HEK293 (cell line): ENCODE results near the gene SERHL2.
A peak's percentile ranks its signal among the peaks of the same experiment; 100 is the strongest.
"Not testable (repeated sequence)": the region's sequence is repeated elsewhere in the genome, so short reads cannot be mapped to it uniquely, and the experiment has no call there.

ENCODE experiments used
- CTCF ChIA-PET: fragments of 350-600 bp; formaldehyde crosslinking; extraction: SDS; loops from one replicate; lab custom pipeline; 2021; ENCODE audit warnings: antibody characterized with exemption; lab: Yijun Ruan, JAX
- POLR2A ChIA-PET: fragments of 300-600 bp; formaldehyde crosslinking; extraction: SDS; loops from one replicate; lab custom pipeline; 2020; ENCODE audit warnings: antibody characterized with exemption, inconsistent platforms; lab: Yijun Ruan, JAX
- H3K27ac ChIP-seq: fragments of 200-500 bp; sonication (Bioruptor generic); 2 replicates; pipeline ENCODE4 v1.5.1; 2014; ENCODE audit warnings: low read depth, low read length, control low read depth, inconsistent platforms; ENCODE audit errors: extremely low read depth
- H3K36me3 ChIP-seq, 2 experiments: fragments of 200-500 bp in 1 of 2; sonication (Bioruptor generic) in 1 of 2; 1 replicate in 1 of 2; 2 replicates in 1 of 2; pipeline ENCODE4 v1.5.1; 2014 to 2017; ENCODE audit warnings: inconsistent platforms in 2 of 2, low read length in 2 of 2; ENCODE audit not compliant: control insufficient read depth in 2 of 2, insufficient read depth in 1 of 2
- H3K4me1 ChIP-seq: fragments of 200-500 bp; sonication (Bioruptor generic); 2 replicates; pipeline ENCODE4 v1.5.1; 2014; ENCODE audit warnings: mild to moderate bottlenecking, low read length, inconsistent platforms; ENCODE audit not compliant: control insufficient read depth, insufficient read depth
- H3K4me3 ChIP-seq: 2 replicates; pipeline ENCODE4 v1.5.1; 2011; ENCODE audit warnings: low read depth, mild to moderate bottlenecking, control low read depth, low read length, moderate library complexity
- H3K9me3 ChIP-seq: fragments of 200-500 bp; sonication (Bioruptor generic); 2 replicates; pipeline ENCODE4 v1.5.1; 2014; ENCODE audit warnings: low read depth, low read length, inconsistent platforms; ENCODE audit not compliant: control insufficient read depth, insufficient read depth
- GLI4 ChIP-seq: fragments of 450-650 bp; formaldehyde crosslinking; IDR thresholded peaks from 2 replicates; pipeline ENCODE4 v1.5.1; 2016; ENCODE audit warnings: missing biosample characterization, missing genetic modification characterization
- HOXC10 ChIP-seq: sonication (generic); formaldehyde crosslinking; IDR thresholded peaks from 2 replicates; pipeline ENCODE4 v1.8.1; 2023; ENCODE audit warnings: mild to moderate bottlenecking, missing genetic modification reagents
- ZBTB1 ChIP-seq: fragments of 450-650 bp; formaldehyde crosslinking; IDR thresholded peaks from 2 replicates; pipeline ENCODE4 v1.5.1; 2016; ENCODE audit warnings: missing biosample characterization, missing genetic modification characterization
- ZBTB8A ChIP-seq: fragments of 450-650 bp; formaldehyde crosslinking; IDR thresholded peaks from 2 replicates; pipeline ENCODE4 v1.5.1; 2016; ENCODE audit warnings: missing biosample characterization, missing genetic modification characterization
- ZNF140 ChIP-seq: fragments of 450-650 bp; formaldehyde crosslinking; IDR thresholded peaks from 2 replicates; pipeline ENCODE4 v1.5.1; 2016; ENCODE audit warnings: missing biosample characterization, missing genetic modification characterization
- ZNF266 ChIP-seq: fragments of 450-650 bp; formaldehyde crosslinking; IDR thresholded peaks from 2 replicates; pipeline ENCODE4 v1.5.1; 2016; ENCODE audit warnings: missing biosample characterization, missing genetic modification characterization, low read depth
- ZNF292 ChIP-seq: fragments of 450-650 bp; formaldehyde crosslinking; IDR thresholded peaks from 2 replicates; pipeline ENCODE4 v1.5.1; 2016; ENCODE audit warnings: low read depth, missing biosample characterization, missing genetic modification characterization, borderline replicate concordance
- ZNF341 ChIP-seq: fragments of 450-650 bp; formaldehyde crosslinking; IDR thresholded peaks from 2 replicates; pipeline ENCODE4; 2016; ENCODE audit warnings: low read depth, missing biosample characterization, missing genetic modification characterization
- ZNF394 ChIP-seq: fragments of 450-650 bp; formaldehyde crosslinking; IDR thresholded peaks from 2 replicates; pipeline ENCODE4 v1.5.1; 2016; ENCODE audit warnings: missing biosample characterization, missing genetic modification characterization, mild to moderate bottlenecking, moderate library complexity, borderline replicate concordance
- ZNF404 ChIP-seq: fragments of 450-650 bp; formaldehyde crosslinking; IDR thresholded peaks from 2 replicates; pipeline ENCODE4 v1.5.1; 2017; ENCODE audit warnings: missing biosample characterization, missing genetic modification characterization
- ZNF426 ChIP-seq: fragments of 450-650 bp; formaldehyde crosslinking; IDR thresholded peaks from 2 replicates; pipeline ENCODE4 v1.5.1; 2017; ENCODE audit warnings: missing biosample characterization, missing genetic modification characterization, mild to moderate bottlenecking, inconsistent platforms, moderate library complexity
- ZNF433 ChIP-seq: fragments of 450-650 bp; formaldehyde crosslinking; IDR thresholded peaks from 2 replicates; pipeline ENCODE4 v1.5.1; 2016; ENCODE audit warnings: missing biosample characterization, missing genetic modification characterization, low read depth
- ZNF529 ChIP-seq: fragments of 450-650 bp; formaldehyde crosslinking; IDR thresholded peaks from 2 replicates; pipeline ENCODE4 v1.5.1; 2017; ENCODE audit warnings: missing genetic modification characterization, missing biosample characterization; ENCODE audit not compliant: insufficient replicate concordance
- ZNF555 ChIP-seq: fragments of 450-650 bp; formaldehyde crosslinking; conservative IDR thresholded peaks from 2 replicates; pipeline ENCODE4 v1.5.1; 2017; ENCODE audit warnings: missing biosample characterization, mild to moderate bottlenecking, missing genetic modification characterization, inconsistent platforms
- ZNF558 ChIP-seq: fragments of 450-650 bp; formaldehyde crosslinking; IDR thresholded peaks from 2 replicates; pipeline ENCODE4 v1.5.1; 2016; ENCODE audit warnings: missing biosample characterization, missing genetic modification characterization
- ZNF560 ChIP-seq: fragments of 450-650 bp; formaldehyde crosslinking; IDR thresholded peaks from 2 replicates; pipeline ENCODE4 v1.5.1; 2017; ENCODE audit warnings: missing biosample characterization, missing genetic modification characterization, borderline replicate concordance
- ZNF623 ChIP-seq: fragments of 450-650 bp; formaldehyde crosslinking; IDR thresholded peaks from 2 replicates; pipeline ENCODE4 v1.5.1; 2016; ENCODE audit warnings: missing biosample characterization, missing genetic modification characterization
- ZNF629 ChIP-seq: fragments of 450-650 bp; formaldehyde crosslinking; IDR thresholded peaks from 2 replicates; pipeline ENCODE4 v1.5.1; 2017; ENCODE audit warnings: missing biosample characterization, missing genetic modification characterization
- ZNF654 ChIP-seq: fragments of 450-650 bp; formaldehyde crosslinking; IDR thresholded peaks from 2 replicates; pipeline ENCODE4 v1.5.1; 2016; ENCODE audit warnings: low read depth, missing biosample characterization, missing genetic modification characterization
- ZNF664 ChIP-seq: fragments of 450-650 bp; formaldehyde crosslinking; IDR thresholded peaks from 2 replicates; pipeline ENCODE4 v1.5.1; 2016; ENCODE audit warnings: missing biosample characterization, missing genetic modification characterization
- ZNF791 ChIP-seq: fragments of 450-650 bp; formaldehyde crosslinking; IDR thresholded peaks from 2 replicates; pipeline ENCODE4 v1.5.1; 2016; ENCODE audit warnings: missing biosample characterization, missing genetic modification characterization
- ZXDB ChIP-seq: fragments of 450-650 bp; formaldehyde crosslinking; IDR thresholded peaks from 2 replicates; pipeline ENCODE4 v1.5.1; 2016; ENCODE audit warnings: missing biosample characterization, missing genetic modification characterization
- TF ChIP-seq, protein P1 (sequence below): fragments of 450-650 bp; formaldehyde crosslinking; IDR thresholded peaks from 2 replicates; pipeline ENCODE4 v1.5.1; 2016; ENCODE audit warnings: missing biosample characterization, missing genetic modification characterization
- TF ChIP-seq, protein P2 (sequence below): fragments of 450-650 bp; formaldehyde crosslinking; IDR thresholded peaks from 2 replicates; pipeline ENCODE4 v1.5.1; 2016; ENCODE audit warnings: missing biosample characterization, missing genetic modification characterization
- TF ChIP-seq, protein P3 (sequence below): fragments of 450-650 bp; formaldehyde crosslinking; conservative IDR thresholded peaks from 2 replicates; pipeline ENCODE4 v1.5.1; 2016; ENCODE audit warnings: low read depth, missing biosample characterization, missing genetic modification characterization

SERHL2 gene

GRCh38 chr22:42515896-42516295 is 37.9 kb upstream of the SERHL2 start:
- no peak overlapping the region for H3K4me3 ChIP-seq
- H3K4me1 ChIP-seq = peaks cover 3% of the 10 kb centered on the region; the same call in 1 of the 2 replicates
- POLR2A ChIA-PET = no interaction called here
- TF ChIP-seq GLI4 (tag by site-specific recombination) = no peak
- no peak for TF ChIP-seq HOXC10
- TF ChIP-seq, all 188 proteins: peak for 0
- peaks cover 16 to 52% of the 10 kb centered on the region in 2 experiments; a peak in 2 of 3 replicates for H3K36me3 ChIP-seq
- no peaks in the 10 kb centered on the region for H3K9me3 ChIP-seq
- CTCF ChIA-PET = interaction anchor here (0.7 kb wide), 1 partner anchor 44 kb away, joined by 3 read pairs; no protein-coding TSS in a partner anchor
- no peak overlapping the region for H3K27ac ChIP-seq

DNA sequence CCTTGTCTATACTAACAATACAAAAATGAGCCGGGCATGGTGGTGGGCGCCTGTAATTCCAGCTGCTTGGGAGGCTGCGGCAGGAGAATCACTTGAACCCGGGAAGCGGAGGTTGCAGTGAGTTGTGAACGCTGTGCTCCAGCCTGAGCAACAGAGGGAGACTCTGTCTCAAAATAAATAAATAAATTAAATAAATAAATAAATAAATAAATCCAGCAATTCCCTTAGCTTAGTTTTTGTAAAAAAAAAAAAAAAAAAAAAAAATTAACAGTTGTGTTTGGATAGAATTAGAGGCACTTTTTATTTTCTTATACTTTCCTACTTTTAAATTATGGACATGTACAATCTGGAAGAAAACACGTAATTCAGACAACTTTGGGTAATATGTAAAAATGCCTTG is 36.7 kb upstream of the SERHL2 start:
- not testable (repeated sequence) for H3K4me3 ChIP-seq
- H3K36me3 ChIP-seq = peaks cover 16 to 44% of the 10 kb centered on the region in 2 experiments; a peak in 2 of 3 replicates
- TF ChIP-seq, protein P1, sequence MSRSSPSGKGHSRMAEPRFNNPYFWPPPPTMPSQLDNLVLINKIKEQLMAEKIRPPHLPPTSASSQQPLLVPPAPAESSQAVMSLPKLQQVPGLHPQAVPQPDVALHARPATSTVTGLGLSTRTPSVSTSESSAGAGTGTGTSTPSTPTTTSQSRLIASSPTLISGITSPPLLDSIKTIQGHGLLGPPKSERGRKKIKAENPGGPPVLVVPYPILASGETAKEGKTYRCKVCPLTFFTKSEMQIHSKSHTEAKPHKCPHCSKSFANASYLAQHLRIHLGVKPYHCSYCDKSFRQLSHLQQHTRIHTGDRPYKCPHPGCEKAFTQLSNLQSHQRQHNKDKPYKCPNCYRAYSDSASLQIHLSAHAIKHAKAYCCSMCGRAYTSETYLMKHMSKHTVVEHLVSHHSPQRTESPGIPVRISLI (tag by site-specific recombination) = peak; percentile 76; the same call in 1 of the 2 replicates
- TF ChIP-seq, protein P2, sequence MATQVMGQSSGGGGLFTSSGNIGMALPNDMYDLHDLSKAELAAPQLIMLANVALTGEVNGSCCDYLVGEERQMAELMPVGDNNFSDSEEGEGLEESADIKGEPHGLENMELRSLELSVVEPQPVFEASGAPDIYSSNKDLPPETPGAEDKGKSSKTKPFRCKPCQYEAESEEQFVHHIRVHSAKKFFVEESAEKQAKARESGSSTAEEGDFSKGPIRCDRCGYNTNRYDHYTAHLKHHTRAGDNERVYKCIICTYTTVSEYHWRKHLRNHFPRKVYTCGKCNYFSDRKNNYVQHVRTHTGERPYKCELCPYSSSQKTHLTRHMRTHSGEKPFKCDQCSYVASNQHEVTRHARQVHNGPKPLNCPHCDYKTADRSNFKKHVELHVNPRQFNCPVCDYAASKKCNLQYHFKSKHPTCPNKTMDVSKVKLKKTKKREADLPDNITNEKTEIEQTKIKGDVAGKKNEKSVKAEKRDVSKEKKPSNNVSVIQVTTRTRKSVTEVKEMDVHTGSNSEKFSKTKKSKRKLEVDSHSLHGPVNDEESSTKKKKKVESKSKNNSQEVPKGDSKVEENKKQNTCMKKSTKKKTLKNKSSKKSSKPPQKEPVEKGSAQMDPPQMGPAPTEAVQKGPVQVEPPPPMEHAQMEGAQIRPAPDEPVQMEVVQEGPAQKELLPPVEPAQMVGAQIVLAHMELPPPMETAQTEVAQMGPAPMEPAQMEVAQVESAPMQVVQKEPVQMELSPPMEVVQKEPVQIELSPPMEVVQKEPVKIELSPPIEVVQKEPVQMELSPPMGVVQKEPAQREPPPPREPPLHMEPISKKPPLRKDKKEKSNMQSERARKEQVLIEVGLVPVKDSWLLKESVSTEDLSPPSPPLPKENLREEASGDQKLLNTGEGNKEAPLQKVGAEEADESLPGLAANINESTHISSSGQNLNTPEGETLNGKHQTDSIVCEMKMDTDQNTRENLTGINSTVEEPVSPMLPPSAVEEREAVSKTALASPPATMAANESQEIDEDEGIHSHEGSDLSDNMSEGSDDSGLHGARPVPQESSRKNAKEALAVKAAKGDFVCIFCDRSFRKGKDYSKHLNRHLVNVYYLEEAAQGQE = peak; percentile 62; the same call in 1 of the 2 replicates
- peak; percentile 57 for TF ChIP-seq ZNF629 (tag by site-specific recombination)
- TF ChIP-seq ZNF791 (tag by site-specific recombination) = peak; percentile 20; the same call in 1 of the 2 replicates
- peak; percentile 52; the same call in 1 of the 2 replicates for TF ChIP-seq ZNF558 (tag by site-specific recombination)
- peak; percentile 51; the same call in 1 of the 2 replicates for TF ChIP-seq ZNF664 (tag by site-specific recombination)
- TF ChIP-seq ZNF623 = peak; percentile 69
- TF ChIP-seq, protein P3, sequence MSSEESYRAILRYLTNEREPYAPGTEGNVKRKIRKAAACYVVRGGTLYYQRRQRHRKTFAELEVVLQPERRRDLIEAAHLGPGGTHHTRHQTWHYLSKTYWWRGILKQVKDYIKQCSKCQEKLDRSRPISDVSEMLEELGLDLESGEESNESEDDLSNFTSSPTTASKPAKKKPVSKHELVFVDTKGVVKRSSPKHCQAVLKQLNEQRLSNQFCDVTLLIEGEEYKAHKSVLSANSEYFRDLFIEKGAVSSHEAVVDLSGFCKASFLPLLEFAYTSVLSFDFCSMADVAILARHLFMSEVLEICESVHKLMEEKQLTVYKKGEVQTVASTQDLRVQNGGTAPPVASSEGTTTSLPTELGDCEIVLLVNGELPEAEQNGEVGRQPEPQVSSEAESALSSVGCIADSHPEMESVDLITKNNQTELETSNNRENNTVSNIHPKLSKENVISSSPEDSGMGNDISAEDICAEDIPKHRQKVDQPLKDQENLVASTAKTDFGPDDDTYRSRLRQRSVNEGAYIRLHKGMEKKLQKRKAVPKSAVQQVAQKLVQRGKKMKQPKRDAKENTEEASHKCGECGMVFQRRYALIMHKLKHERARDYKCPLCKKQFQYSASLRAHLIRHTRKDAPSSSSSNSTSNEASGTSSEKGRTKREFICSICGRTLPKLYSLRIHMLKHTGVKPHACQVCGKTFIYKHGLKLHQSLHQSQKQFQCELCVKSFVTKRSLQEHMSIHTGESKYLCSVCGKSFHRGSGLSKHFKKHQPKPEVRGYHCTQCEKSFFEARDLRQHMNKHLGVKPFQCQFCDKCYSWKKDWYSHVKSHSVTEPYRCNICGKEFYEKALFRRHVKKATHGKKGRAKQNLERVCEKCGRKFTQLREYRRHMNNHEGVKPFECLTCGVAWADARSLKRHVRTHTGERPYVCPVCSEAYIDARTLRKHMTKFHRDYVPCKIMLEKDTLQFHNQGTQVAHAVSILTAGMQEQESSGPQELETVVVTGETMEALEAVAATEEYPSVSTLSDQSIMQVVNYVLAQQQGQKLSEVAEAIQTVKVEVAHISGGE (tag by site-specific recombination) = peak; percentile 67
- peak; percentile 37 for TF ChIP-seq ZNF654 (tag by site-specific recombination)
- peak; percentile 65 for TF ChIP-seq ZNF266 (tag by site-specific recombination)
- 0 out of 2 replicates have a peak, but pooled peaks have one; percentile 14 for TF ChIP-seq ZNF341 (tag by site-specific recombination)
- peak; percentile 62; the same call in 1 of the 2 replicates for TF ChIP-seq ZXDB
- TF ChIP-seq ZNF394 (tag by site-specific recombination) = peak; percentile 88; the same call in 1 of the 2 replicates
- peak; percentile 38 for TF ChIP-seq ZNF555
- peak; percentile 47; the same call in 1 of the 2 replicates for TF ChIP-seq ZNF560
- TF ChIP-seq ZNF404 (tag by site-specific recombination) = peak; percentile 54; the same call in 1 of the 2 replicates
- TF ChIP-seq ZNF433 (tag by site-specific recombination) = peak; percentile 53; the same call in 1 of the 2 replicates
- TF ChIP-seq ZNF426 (tag by site-specific recombination) = peak; percentile 65
- TF ChIP-seq ZNF529 (tag by site-specific recombination) = peak; percentile 46
- peak; percentile 56; the same call in 1 of the 2 replicates for TF ChIP-seq ZNF140 (tag by site-specific recombination)
- 0 out of 2 replicates have a peak, but pooled peaks have one; percentile 32 for TF ChIP-seq ZNF292 (tag by site-specific recombination)
- TF ChIP-seq ZBTB1 = peak; percentile 31; the same call in 1 of the 2 replicates
- TF ChIP-seq ZBTB8A (tag by site-specific recombination) = peak; percentile 63

More for the DNA sequence above, 36.7 kb upstream of the SERHL2 start:
- ChIA-PET CTCF (interaction anchor here (1.2 kb wide), 1 partner anchor 44 kb away, joined by 3 read pairs; no protein-coding TSS in a partner anchor), POLR2A (interaction anchor here (0.6 kb wide), 2 partner anchors 106 to 172 kb away, joined by 3 read pairs; no protein-coding TSS in a partner anchor)
- H3K9me3 ChIP-seq, H3K27ac ChIP-seq, H3K4me1 ChIP-seq: not testable (repeated sequence)
